ENCODE measurements around the gene DST. TPM values are rescaled to one million over a fixed set of nuclear protein-coding genes. Genes with fewer than 3 reads are reported as not detected.
A peak's percentile ranks its signal among the peaks of the same experiment; 100 is the strongest.

DST gene
- total RNA-seq, 1 experiment from 2014 or later = 76.0 TPM

DNA sequence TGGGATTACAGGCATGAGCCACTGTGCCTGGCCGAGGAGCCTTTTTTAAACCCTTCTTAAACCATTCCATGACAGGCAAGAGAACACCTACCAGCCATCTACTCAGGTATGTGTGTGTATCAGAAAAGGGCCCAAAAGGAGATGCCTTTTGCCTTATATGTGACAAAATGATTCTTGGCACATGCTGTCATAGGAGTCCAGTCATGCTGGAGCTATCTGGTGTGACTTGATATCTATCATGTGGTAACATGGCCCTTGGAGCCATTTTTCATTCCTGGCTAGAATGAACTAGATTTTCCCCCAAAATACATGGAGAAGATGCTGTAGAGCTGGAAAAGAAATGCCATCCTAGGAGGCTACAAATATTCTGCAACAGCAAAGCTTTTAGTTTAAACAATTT lies 129.1 kb downstream of the DST start:
- peaks cover 14% of the 10 kb centered on the region for H3K4me1 Mint-ChIP-seq (ENCODE audit: low read depth, unreplicated experiment)
- no TSS peak for BruUV-seq (replicated peaks)
- ChIA-PET POLR2A (interaction anchor here (1.3 kb wide), 1 partner anchor 29 kb away, joined by 3 read pairs; no protein-coding TSS in a partner anchor), CTCF (no interaction called here)
- no peaks in the 10 kb centered on the region for H3K36me3 ChIP-seq (ENCODE audit: control insufficient read depth, insufficient read depth, low read length)
- no peak for DNase-seq
- intact Hi-C loops (cut with micrococcal nuclease; ENCODE audit: unreplicated experiment) = no loop called here
- peaks cover 17% of the 10 kb centered on the region for H3K4me1 ChIP-seq
- no peaks in the 10 kb centered on the region for H3K9me3 Mint-ChIP-seq (ENCODE audit: unreplicated experiment)
- no peak overlapping the region for H3K4me3 ChIP-seq (ENCODE audit: low read depth, low read length)
- peaks cover 19% of the 10 kb centered on the region for H3K36me3 Mint-ChIP-seq (ENCODE audit: insufficient read depth, unreplicated experiment)
- no peak overlapping the region for H3K27ac Mint-ChIP-seq (ENCODE audit: unreplicated experiment)
- no peaks in the 10 kb centered on the region for H3K27me3 Mint-ChIP-seq (ENCODE audit: insufficient read depth, unreplicated experiment)
- TF ChIP-seq, protein P1, sequence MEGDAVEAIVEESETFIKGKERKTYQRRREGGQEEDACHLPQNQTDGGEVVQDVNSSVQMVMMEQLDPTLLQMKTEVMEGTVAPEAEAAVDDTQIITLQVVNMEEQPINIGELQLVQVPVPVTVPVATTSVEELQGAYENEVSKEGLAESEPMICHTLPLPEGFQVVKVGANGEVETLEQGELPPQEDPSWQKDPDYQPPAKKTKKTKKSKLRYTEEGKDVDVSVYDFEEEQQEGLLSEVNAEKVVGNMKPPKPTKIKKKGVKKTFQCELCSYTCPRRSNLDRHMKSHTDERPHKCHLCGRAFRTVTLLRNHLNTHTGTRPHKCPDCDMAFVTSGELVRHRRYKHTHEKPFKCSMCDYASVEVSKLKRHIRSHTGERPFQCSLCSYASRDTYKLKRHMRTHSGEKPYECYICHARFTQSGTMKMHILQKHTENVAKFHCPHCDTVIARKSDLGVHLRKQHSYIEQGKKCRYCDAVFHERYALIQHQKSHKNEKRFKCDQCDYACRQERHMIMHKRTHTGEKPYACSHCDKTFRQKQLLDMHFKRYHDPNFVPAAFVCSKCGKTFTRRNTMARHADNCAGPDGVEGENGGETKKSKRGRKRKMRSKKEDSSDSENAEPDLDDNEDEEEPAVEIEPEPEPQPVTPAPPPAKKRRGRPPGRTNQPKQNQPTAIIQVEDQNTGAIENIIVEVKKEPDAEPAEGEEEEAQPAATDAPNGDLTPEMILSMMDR (IDR thresholded peaks at IDR 0.05; ENCODE audit: insufficient read depth in 1 of 2, low read depth in 1 of 2, low read length in 1 of 2, severe bottlenecking in 1 of 2, unreplicated experiment in 1 of 2) = no peak
- no peaks in the 10 kb centered on the region for H3K27me3 ChIP-seq (replicated peaks; ENCODE audit: control insufficient read depth, insufficient read depth, low read length)
- no peaks in the 10 kb centered on the region for H3K9me3 ChIP-seq
- H3K4me3 Mint-ChIP-seq (ENCODE audit: unreplicated experiment) = no peak overlapping the region

DNA sequence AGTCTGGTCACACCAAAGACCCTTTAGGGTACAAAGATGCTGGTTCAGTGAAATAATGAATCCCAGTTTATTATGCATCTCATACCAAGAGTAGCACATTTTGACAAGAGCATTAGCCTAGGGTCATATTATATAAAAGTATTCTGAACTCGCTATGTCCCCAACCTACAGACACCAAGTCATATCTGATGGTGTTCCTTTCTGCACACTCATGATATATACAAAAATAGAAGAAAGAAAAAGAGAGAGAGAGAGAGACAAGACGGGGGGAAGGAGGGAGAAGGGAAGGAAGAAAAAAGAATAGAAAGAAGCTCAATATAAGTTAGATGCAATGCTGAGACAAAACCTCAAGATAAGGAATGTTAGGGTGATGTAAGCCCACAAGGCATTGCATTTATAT lies 131.1 kb downstream of the DST start:
- Histone ChIP-seq H3K9me3 (no peaks in the 10 kb centered on the region), H3K36me3 (ENCODE audit: control insufficient read depth, insufficient read depth, low read length) (no peaks in the 10 kb centered on the region; the same call in 1 of the 2 replicates), H3K4me1 (peaks cover 17% of the 10 kb centered on the region), H3K27me3 (replicated peaks; ENCODE audit: control insufficient read depth, insufficient read depth, low read length) (no peaks in the 10 kb centered on the region), H3K4me3 (ENCODE audit: low read depth, low read length) (no peak overlapping the region)
- Mint-ChIP-seq H3K27me3 (ENCODE audit: insufficient read depth, unreplicated experiment) (no peaks in the 10 kb centered on the region), H3K36me3 (ENCODE audit: insufficient read depth, unreplicated experiment) (peaks cover 32% of the 10 kb centered on the region), H3K27ac (ENCODE audit: unreplicated experiment) (peak overlapping the region; percentile 92), H3K4me1 (ENCODE audit: low read depth, unreplicated experiment) (peaks cover 21% of the 10 kb centered on the region), H3K4me3 (ENCODE audit: unreplicated experiment) (no peak overlapping the region), H3K9me3 (ENCODE audit: unreplicated experiment) (no peaks in the 10 kb centered on the region)
- ChIA-PET CTCF (interaction anchor here (1.9 kb wide), 1 partner anchor 30 kb away, joined by 16 read pairs; no protein-coding TSS in a partner anchor), POLR2A (interaction anchor here (0.6 to 2.1 kb wide), 2 partner anchors 31 to 112 kb away, joined by 7 to 17 read pairs; no protein-coding TSS in a partner anchor)
- intact Hi-C loops (cut with micrococcal nuclease; ENCODE audit: unreplicated experiment) = loop anchor here (1.0 to 2.0 kb wide), 4 partner anchors 10 to 112 kb away; no protein-coding TSS in a partner anchor
- BruUV-seq (replicated peaks) = no TSS peak
- TF ChIP-seq, protein P1 (IDR thresholded peaks at IDR 0.05; ENCODE audit: insufficient read depth in 1 of 2, low read depth in 1 of 2, low read length in 1 of 2, severe bottlenecking in 1 of 2, unreplicated experiment in 1 of 2) = no peak
- DNase-seq = no peak

DNA sequence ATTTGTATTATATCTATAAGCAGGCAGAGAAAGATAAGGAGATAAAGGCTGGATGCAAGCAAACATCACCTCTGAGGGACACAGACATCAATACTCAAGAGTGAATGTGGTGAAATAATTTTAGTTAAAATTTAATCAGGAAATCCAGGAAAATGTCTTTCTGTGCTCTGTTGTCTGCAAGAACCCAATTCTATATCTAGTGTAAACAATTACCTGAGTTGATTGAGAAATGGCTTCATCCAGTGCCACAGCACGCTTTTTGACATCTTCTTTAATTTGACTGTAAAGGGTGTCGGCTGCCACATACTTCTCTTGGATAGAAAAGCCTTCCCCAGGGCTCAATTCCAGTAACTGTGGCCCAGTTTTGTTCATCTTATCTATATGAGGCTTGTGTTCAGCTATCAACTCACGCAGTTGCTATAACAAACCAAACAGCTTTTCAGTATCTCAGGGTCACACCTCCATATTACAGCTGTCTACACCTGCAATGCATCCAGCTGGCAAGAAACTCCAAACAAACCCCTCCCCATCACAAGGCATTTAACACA lies 131.6 kb downstream of the DST start:
- Histone ChIP-seq H3K4me3 (ENCODE audit: low read depth, low read length) (no peak overlapping the region), H3K36me3 (ENCODE audit: control insufficient read depth, insufficient read depth, low read length) (no peaks in the 10 kb centered on the region; the same call in 1 of the 2 replicates), H3K9me3 (no peaks in the 10 kb centered on the region), H3K4me1 (peaks cover 17% of the 10 kb centered on the region), H3K27me3 (replicated peaks; ENCODE audit: control insufficient read depth, insufficient read depth, low read length) (no peaks in the 10 kb centered on the region)
- DNase-seq = peak; percentile 60 to 62
- ChIA-PET POLR2A (interaction anchor here (2.1 kb wide), 1 partner anchor 31 kb away, joined by 17 read pairs; no protein-coding TSS in a partner anchor), CTCF (interaction anchor here (1.9 kb wide), 1 partner anchor 31 kb away, joined by 16 read pairs; no protein-coding TSS in a partner anchor)
- peaks cover 32% of the 10 kb centered on the region for H3K36me3 Mint-ChIP-seq (ENCODE audit: insufficient read depth, unreplicated experiment)
- H3K4me1 Mint-ChIP-seq (ENCODE audit: low read depth, unreplicated experiment) = peaks cover 21% of the 10 kb centered on the region
- no peaks in the 10 kb centered on the region for H3K27me3 Mint-ChIP-seq (ENCODE audit: insufficient read depth, unreplicated experiment)
- no peak overlapping the region for H3K4me3 Mint-ChIP-seq (ENCODE audit: unreplicated experiment)
- no TSS peak for BruUV-seq (replicated peaks)
- TF ChIP-seq, protein P1 (IDR thresholded peaks at IDR 0.05; ENCODE audit: insufficient read depth in 1 of 2, low read depth in 1 of 2, low read length in 1 of 2, severe bottlenecking in 1 of 2, unreplicated experiment in 1 of 2) = no peak
- intact Hi-C loops (cut with micrococcal nuclease; ENCODE audit: unreplicated experiment) = loop anchor here (1.0 to 2.0 kb wide), 4 partner anchors 10 to 112 kb away; no protein-coding TSS in a partner anchor
- H3K9me3 Mint-ChIP-seq (ENCODE audit: unreplicated experiment) = no peaks in the 10 kb centered on the region
- H3K27ac Mint-ChIP-seq (ENCODE audit: unreplicated experiment) = peak overlapping the region; percentile 92

Measured in Caco-2 (cell line).